HG03196 (cell line): ENCODE results near the gene ETV2.
"Not testable (repeated sequence)": the region's sequence is repeated elsewhere in the genome, so short reads cannot be mapped to it uniquely, and the experiment has no call there.

Source experiments
- ATAC-seq: cut with Tn5 transposase; IDR thresholded peaks from one replicate; pipeline ENCODE4 v1.9.1; 2021; ENCODE audit not compliant: unreplicated experiment

ETV2 gene

GRCh38 chr19:35628264-35628564, 13.3 kb upstream of the ETV2 start:
- no peak for ATAC-seq

DNA sequence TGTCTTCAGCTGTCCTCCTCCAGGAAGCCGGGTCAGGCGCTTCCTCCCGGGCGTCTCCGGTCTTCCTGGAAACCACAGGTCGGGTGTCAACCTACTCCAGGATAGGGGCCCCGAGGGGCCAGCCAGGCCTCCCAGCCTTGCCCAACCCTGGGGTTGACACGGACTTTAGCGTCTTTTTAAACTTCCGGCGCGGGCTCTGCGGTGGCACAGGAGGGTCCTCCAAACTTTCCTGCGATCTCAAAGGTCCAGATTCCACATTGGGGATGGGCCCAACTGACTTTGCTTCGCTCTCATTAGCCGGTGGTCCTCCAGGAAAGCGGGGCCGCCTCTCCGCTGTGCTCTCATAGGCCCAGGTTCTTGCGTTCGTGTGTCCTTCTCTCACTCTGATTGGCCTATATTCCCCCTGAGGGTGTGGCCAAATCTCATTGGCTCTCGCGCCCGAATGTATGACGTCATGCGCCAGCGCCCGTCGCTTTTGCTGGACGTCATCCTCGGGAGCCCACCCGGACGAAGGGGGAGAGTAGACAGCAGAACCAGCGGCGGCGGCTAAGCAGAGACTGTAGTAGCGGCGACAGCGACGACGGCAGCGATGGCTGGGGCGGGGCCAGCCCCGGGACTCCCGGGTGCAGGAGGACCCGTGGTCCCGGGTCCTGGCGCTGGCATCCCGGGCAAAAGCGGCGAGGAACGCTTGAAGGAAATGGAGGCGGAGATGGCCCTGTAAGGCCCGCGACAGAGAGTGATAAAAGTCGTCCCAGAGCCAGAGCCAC, 12.8 kb upstream of the ETV2 start, which contains the start of gene RBM42:
RBM42 (plus strand) TSS at position 472 of the 767 bp plus-strand sequence; CDS start at position 590, 118 bp downstream.
- ATAC-seq: peak; percentile 94

DNA sequence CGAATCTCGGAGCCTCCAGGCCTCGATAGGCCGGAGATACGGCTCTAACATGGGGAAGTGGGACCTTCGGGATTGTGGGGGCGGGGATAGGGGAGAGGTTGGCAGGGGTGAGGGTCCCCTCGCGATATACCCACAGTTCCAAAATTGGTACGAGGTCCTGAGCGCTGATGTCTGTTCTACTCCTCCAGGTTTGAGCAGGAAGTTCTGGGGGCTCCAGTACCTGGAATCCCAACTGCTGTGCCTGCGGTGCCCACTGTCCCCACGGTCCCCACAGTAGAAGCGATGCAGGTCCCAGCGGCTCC, 12.3 kb upstream of the ETV2 start:
- no peak for ATAC-seq

DNA sequence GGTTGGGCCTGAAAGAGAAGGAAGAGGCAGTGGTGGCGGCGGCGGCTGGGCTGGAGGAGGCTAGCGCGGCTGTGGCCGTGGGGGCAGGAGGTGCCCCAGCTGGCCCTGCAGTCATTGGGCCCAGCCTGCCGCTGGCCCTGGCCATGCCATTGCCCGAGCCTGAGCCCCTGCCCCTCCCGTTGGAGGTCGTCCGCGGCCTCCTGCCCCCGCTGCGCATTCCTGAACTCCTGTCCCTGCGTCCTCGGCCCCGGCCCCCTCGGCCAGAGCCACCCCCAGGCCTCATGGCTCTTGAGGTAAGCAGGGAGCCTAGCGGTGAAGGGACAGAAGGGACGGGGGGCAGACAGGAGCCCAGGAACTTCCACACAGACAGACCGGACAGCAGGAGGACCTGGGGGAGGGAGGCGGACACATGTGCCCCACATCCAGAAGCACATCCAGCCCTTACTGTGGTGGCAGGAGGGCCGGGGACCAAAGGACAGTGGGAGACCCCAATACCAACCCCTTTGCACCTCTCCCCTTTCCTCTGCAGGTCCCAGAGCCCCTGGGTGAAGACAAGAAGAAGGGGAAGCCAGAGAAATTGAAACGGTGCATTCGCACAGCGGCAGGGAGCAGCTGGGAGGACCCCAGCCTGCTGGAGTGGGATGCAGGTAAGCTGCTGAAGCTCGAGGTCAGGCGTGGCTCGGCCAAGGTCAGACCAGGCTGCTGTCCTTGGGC, 7.7 kb upstream of the ETV2 start:
- no peak for ATAC-seq

- ATAC-seq: no peak
These were observed 4.9 kb upstream of the ETV2 start for GRCh38 chr19:35636651-35637050.

GRCh38 chr19:35637165-35637564, 4.4 kb upstream of the ETV2 start:
- ATAC-seq: no peak

DNA sequence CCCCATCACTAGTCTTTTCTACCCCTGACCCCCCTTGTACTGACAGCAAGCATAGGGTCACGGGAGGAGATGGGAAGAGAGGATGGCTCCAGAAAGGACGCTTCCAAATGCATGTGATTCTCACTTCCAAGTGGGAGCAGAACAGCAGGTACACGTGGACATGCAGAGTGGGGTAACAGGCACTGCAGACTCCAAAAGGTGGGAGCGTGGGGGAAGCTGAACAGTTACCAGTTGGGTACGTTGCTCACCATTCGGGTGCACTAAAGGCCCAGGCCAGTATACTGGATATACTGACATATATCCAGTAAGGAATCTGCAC, 2.3 kb upstream of the ETV2 start:
- no peak for ATAC-seq

DNA sequence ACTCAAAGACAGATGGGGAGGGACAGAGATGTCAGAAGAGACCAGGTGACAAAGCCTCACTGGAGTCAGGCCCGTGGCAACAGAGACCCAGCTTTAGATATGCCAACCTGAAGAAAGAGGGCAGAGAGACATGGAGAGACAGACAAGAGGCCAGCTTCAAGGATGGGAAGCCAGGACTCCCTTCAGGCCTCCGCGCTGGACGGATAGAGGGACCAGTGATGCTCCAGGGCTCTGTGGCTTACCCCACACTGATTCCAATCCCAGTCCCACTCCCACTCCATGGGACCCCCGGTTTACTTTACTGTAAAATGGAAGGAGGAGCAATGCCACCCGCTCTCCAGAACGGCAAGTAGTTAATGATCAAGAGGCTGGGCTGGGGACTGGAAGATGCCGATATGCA, 1.7 kb upstream of the ETV2 start:
- ATAC-seq: no peak

DNA sequence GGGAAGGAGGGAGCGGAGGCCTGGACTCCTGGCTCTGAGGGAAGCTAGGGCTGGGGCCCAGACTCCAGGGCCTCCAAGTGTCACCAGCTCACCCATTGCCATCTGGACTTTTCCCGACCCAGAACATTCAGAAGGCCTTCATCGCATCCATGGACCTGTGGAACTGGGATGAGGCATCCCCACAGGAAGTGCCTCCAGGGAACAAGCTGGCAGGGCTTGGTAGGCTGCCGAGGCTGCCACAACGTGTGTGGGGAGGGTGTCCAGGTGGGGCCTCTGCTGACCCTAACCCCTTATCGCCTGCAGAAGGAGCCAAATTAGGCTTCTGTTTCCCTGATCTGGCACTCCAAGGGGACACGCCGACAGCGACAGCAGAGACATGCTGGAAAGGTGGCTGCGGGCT, 767 bp downstream of the ETV2 start:
- no peak for ATAC-seq

DNA sequence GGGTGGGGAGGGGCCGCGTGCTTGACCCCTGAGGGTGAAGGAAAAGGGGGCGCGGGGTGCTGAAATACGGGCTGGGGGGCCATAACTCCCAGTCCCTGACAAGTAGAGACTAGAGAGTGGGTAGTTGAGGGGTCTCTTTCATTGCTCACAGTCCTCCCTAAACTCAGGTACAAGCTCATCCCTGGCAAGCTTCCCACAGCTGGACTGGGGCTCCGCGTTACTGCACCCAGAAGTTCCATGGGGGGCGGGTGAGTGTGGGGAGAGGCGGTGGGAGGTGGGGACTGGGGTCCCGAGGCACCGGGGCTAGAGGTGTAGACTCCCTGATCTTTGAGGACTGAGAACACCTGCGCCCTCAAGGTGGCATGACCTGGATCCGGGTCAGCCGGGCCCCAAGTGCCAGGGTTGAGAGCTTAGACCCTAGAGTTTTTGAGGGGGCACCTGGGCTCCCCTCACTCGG, 1.3 kb downstream of the ETV2 start:
- ATAC-seq: no peak

DNA sequence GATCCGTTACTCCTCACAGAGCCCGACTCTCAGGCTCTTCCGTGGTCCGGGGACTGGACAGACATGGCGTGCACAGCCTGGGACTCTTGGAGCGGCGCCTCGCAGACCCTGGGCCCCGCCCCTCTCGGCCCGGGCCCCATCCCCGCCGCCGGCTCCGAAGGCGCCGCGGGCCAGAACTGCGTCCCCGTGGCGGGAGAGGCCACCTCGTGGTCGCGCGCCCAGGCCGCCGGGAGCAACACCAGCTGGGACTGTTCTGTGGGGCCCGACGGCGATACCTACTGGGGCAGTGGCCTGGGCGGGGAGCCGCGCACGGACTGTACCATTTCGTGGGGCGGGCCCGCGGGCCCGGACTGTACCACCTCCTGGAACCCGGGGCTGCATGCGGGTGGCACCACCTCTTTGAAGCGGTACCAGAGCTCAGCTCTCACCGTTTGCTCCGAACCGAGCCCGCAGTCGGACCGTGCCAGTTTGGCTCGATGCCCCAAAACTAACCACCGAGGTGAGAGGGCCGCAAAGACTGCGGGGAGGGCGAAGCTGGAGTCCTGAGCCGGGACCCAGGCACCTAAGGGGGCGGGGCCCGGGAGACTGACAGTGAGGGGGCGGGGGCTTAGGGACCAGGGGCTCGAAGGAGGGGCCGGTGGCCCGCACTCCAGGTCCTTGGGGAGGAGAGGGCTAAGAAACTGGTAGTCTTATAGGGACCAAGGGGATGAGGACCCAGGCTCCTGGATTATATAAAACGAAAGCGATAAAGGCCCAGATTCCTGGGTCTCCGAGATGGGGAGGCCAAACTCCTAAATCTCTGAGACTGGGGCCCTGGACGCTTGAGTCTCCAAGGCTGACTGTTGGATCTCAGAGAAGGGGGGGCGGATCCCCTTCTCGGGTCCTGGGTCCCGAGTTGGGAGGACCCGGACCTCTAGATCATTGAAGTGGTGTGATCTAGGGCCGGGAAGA, 2.0 kb downstream of the ETV2 start:
- ATAC-seq: peak; percentile 42

GRCh38 chr19:35644206-35644986, 2.9 kb downstream of the ETV2 start:
- peak; percentile 61 for ATAC-seq

GRCh38 chr19:35644987-35645679, 3.6 kb downstream of the ETV2 start:
- ATAC-seq: no peak

GRCh38 chr19:35645680-35646511, 4.4 kb downstream of the ETV2 start:
- no peak for ATAC-seq

DNA sequence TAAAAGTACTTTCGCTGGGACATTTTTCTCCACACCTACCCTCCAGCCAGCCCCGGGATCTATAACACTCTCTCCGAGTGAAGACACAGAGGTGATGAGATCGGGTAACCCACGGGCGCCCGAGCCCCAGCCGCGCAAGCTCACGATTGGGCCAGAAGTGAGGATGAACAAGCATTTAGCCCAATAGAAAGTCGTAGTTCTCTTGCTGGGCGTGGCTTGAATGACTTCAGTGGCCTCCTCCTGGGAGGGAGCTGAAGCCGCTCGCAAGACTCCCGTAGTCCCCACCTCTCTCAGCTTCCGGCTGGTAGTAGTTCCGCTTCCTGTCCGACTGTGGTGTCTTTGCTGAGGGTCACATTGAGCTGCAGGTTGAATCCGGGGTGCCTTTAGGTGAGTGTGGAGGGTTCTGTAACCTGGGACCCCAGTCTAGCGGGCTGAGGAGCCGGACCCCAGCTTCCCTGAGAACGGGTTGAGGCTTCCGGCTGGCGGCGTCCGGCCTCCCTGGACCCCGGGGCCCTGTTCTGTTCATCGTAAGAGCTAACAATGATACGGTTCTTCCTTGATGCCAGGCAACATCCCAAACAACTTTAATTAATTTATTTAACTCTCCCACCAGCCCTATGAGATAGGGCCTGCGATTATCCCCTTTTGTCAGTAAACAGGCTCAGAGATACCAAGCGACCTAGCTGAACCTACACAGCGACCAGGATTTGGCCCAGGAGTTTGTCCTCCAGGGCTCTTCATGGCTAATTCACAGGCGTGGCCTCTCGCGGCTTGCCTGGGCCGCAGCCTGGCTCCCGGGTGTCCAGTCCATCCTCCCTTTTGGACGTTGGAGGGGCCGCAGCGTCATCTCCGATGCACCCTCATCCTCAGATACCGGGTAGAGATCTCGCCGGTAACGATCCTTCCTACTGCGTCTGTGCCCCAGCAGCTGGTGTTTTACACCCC, 6.7 kb downstream of the ETV2 start, which contains the start of gene COX6B1:
COX6B1 (plus strand) TSS at position 307 of the 945 bp plus-strand sequence. CDS start 2,921 bp downstream, outside the sequence.
- ATAC-seq: peak; percentile 49

GRCh38 chr19:35650581-35650980, 9.0 kb downstream of the ETV2 start:
- no peak for ATAC-seq

DNA sequence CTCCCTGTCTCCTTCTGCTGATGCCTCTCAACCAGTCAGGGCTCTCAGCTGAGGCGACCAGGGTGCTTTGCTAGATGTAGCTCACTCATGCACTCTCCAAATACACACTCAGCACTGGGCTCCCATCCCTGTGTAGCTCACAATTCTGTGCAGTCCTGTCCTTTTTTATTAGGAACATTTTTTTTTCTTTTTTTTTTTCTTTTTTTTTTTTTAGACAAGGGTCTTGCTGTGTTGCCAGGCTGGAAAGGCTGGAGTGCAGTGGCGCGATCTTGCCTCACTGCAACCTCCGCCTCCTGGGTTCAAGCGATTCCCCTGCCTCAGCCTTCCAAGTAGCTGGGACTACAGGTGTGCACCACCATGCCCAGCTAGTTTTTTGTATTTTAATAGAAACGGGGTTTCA, 13.3 kb downstream of the ETV2 start:
- not testable (repeated sequence) for ATAC-seq

- ATAC-seq: no peak
These were observed 14.1 kb downstream of the ETV2 start for GRCh38 chr19:35655600-35655999.
